Neural progenitor cell (in vitro differentiated cells): ENCODE results near the gene KAZN. TPM values are rescaled to one million over a fixed set of nuclear protein-coding genes. Genes with fewer than 3 reads are reported as not detected.
A peak's percentile ranks its signal among the peaks of the same experiment; 100 is the strongest.

ENCODE experiments used
- DNase-seq: peaks from one replicate; pipeline ENCODE4 v3.0.0-alpha.2; 2016; ENCODE audit warnings: low spot score
- H2AFZ ChIP-seq: fragments of 200-600 bp; sonication (generic); replicated peaks from 2 replicates; pipeline ENCODE4 v1.6.1; 2016; ENCODE audit warnings: antibody characterized with exemption
- H3F3A ChIP-seq: fragments of 200-600 bp; sonication (generic); 2 replicates; pipeline ENCODE4 v1.6.1; 2016; ENCODE audit warnings: antibody characterized with exemption, low read depth
- H3K27ac ChIP-seq: fragments of 200-600 bp; sonication (generic); 2 replicates; pipeline ENCODE4 v1.5.1; 2016; ENCODE audit warnings: mild to moderate bottlenecking
- H3K27me3 ChIP-seq: fragments of 200-600 bp; sonication (generic); 2 replicates; pipeline ENCODE4 v1.6.1; 2016; ENCODE audit warnings: mild to moderate bottlenecking, moderate library complexity
- H3K36me3 ChIP-seq: fragments of 200-600 bp; sonication (generic); 2 replicates; pipeline ENCODE4 v1.5.1; 2016
- H3K4me1 ChIP-seq: fragments of 200-600 bp; sonication (generic); 2 replicates; pipeline ENCODE4 v1.6.1; 2016; ENCODE audit warnings: mixed run types
- H3K4me2 ChIP-seq: fragments of 200-600 bp; sonication (generic); 2 replicates; pipeline ENCODE4 v1.6.1; 2016
- H3K4me3 ChIP-seq: fragments of 200-600 bp; sonication (generic); 2 replicates; pipeline ENCODE4 v1.5.1; 2016
- H3K79me2 ChIP-seq: fragments of 200-600 bp; sonication (generic); 2 replicates; pipeline ENCODE4 v1.6.1; 2016; ENCODE audit warnings: low read depth
- H3K9ac ChIP-seq: fragments of 200-600 bp; sonication (generic); 2 replicates; pipeline ENCODE4 v1.6.1; 2016
- H3K9me3 ChIP-seq: fragments of 200-600 bp; sonication (generic); 2 replicates; pipeline ENCODE4 v1.5.1; 2016; ENCODE audit warnings: low read depth
- H4K20me1 ChIP-seq: fragments of 200-600 bp; sonication (generic); 2 replicates; pipeline ENCODE4 v1.6.1; 2016; ENCODE audit warnings: low read depth
- H3K27ac Mint-ChIP-seq: 3 replicates; pipeline ENCODE4 v1.8.0; 2021; ENCODE audit warnings: mixed read lengths
- H3K27me3 Mint-ChIP-seq: 2 replicates; pipeline ENCODE4 v1.8.0; 2022; ENCODE audit warnings: low read depth, mild to moderate bottlenecking, inconsistent platforms, moderate library complexity, mixed read lengths; ENCODE audit not compliant: insufficient read depth
- H3K36me3 Mint-ChIP-seq: 3 replicates; pipeline ENCODE4 v1.8.0; 2021; ENCODE audit warnings: mixed read lengths
- H3K4me1 Mint-ChIP-seq: 3 replicates; pipeline ENCODE4 v1.8.0; 2021; ENCODE audit warnings: mixed read lengths
- H3K4me3 Mint-ChIP-seq: 3 replicates; pipeline ENCODE4 v1.8.0; 2021; ENCODE audit warnings: mild to moderate bottlenecking, moderate library complexity, mixed read lengths
- H3K9me3 Mint-ChIP-seq: 3 replicates; pipeline ENCODE4 v1.8.0; 2020; ENCODE audit warnings: mixed read lengths
- CTCF ChIP-seq: fragments of 200-600 bp; sonication (generic); IDR thresholded peaks from 2 replicates; pipeline ENCODE4 v1.5.1; 2017; ENCODE audit warnings: antibody characterized with exemption, mild to moderate bottlenecking
- EZH2 ChIP-seq: fragments of 200-600 bp; sonication (generic); IDR thresholded peaks from 2 replicates; pipeline ENCODE4 v1.6.1; 2017; ENCODE audit warnings: antibody characterized with exemption, mild to moderate bottlenecking, moderate library complexity
- EZH2phosphoT487 ChIP-seq: fragments of 200-600 bp; sonication (generic); IDR thresholded peaks from 2 replicates; pipeline ENCODE4 v1.6.1; 2017; ENCODE audit warnings: antibody characterized with exemption
- total RNA-seq: library from RNA; depleted of rRNA; stranded (reverse); fragments of >200 nt; gene quantifications from 2 replicates; pipeline ENCODE4 v1.2.3, GENCODE V29; 2015; ENCODE audit warnings: low replicate concordance

The KAZN gene
- total RNA-seq, 1 donor from 2014 or later: 6.1 TPM

DNA sequence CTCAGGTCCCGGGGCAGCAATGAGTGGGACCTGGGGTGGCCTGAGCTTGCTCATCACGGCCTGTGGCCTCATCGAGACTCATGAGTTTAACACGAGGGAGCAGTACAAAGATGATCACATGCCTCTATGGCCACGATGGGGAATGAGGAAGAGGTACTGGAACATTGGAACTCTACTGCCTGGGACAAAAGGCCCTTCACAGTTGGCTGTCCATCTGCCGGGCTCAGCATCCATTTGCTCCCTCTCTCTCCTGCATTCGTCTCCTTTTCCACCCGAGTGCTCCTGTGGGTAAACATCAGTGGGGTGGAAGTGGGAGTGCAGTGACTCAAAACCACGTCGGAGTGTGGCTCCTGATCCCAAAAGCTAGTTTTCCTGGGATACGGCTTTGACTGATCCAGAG, 124.9 kb downstream of the KAZN start:
- no peak overlapping the region for H3K9ac ChIP-seq
- peaks cover 10% of the 10 kb centered on the region for H3K27me3 Mint-ChIP-seq
- H3F3A ChIP-seq: peaks cover 32% of the 10 kb centered on the region

DNA sequence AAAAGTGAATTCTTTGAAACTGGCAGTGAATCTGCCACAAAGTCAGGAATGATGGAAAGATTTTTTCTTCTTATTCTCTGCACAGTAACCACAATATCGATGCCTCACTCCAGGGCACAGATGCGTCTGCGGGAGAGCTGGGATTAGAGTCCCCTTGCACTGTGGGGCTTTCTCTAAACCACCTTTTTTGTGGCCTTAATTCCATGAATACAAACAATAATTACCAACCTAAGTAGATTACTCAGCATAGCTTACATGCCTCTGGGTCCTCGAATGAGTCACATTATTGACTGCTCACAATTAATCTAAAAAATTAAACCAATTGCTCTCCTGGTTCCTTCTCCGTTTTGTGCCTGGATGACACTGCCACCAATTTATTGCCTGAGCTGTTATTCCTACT, 125.8 kb downstream of the KAZN start:
- no peaks in the 10 kb centered on the region for H3K27me3 ChIP-seq
- H3K79me2 ChIP-seq: peaks cover 6% of the 10 kb centered on the region
- H3K27ac ChIP-seq: peak overlapping the region; percentile 57
- no peaks in the 10 kb centered on the region for H4K20me1 ChIP-seq
- H3K4me1 Mint-ChIP-seq: peaks cover 34% of the 10 kb centered on the region
- H3K36me3 ChIP-seq: no peaks in the 10 kb centered on the region
- H3K36me3 Mint-ChIP-seq: peaks cover 10% of the 10 kb centered on the region
- peak overlapping the region; percentile 61 for H3K4me2 ChIP-seq
- peaks cover 47% of the 10 kb centered on the region for H3K4me1 ChIP-seq
- H3K4me3 Mint-ChIP-seq: no peak overlapping the region
- H3K27ac Mint-ChIP-seq: peak overlapping the region; percentile 5
- peaks cover 39% of the 10 kb centered on the region for H3F3A ChIP-seq
- no peaks in the 10 kb centered on the region for H3K9me3 ChIP-seq
- no peak for TF ChIP-seq EZH2phosphoT487
- TF ChIP-seq EZH2: no peak
- TF ChIP-seq CTCF: no peak
- peaks cover 4% of the 10 kb centered on the region for H3K9me3 Mint-ChIP-seq
- H3K27me3 Mint-ChIP-seq: peaks cover 10% of the 10 kb centered on the region
- no peak overlapping the region for H2AFZ ChIP-seq
- DNase-seq: peak; percentile 61
- no peak overlapping the region for H3K4me3 ChIP-seq
- H3K9ac ChIP-seq: no peak overlapping the region

More for the DNA sequence above, 124.9 kb downstream of the KAZN start:
- H3K9me3 ChIP-seq: no peaks in the 10 kb centered on the region
- TF ChIP-seq CTCF (no peak), EZH2phosphoT487 (no peak), EZH2 (no peak)
- H3K27ac Mint-ChIP-seq: peak overlapping the region; percentile 5
- H4K20me1 ChIP-seq: no peaks in the 10 kb centered on the region
- peaks cover 5% of the 10 kb centered on the region for H3K9me3 Mint-ChIP-seq
- DNase-seq: no peak
- no peak overlapping the region for H3K4me3 ChIP-seq
- no peak overlapping the region for H3K4me3 Mint-ChIP-seq
- no peak overlapping the region for H2AFZ ChIP-seq
- peak overlapping the region; percentile 61 for H3K4me2 ChIP-seq
- peaks cover 39% of the 10 kb centered on the region for H3K4me1 ChIP-seq
- H3K27me3 ChIP-seq: no peaks in the 10 kb centered on the region
- H3K36me3 ChIP-seq: no peaks in the 10 kb centered on the region
- H3K79me2 ChIP-seq: peaks cover 6% of the 10 kb centered on the region
- H3K4me1 Mint-ChIP-seq: peaks cover 27% of the 10 kb centered on the region
- no peak overlapping the region for H3K27ac ChIP-seq
- peaks cover 11% of the 10 kb centered on the region for H3K36me3 Mint-ChIP-seq

- H3K4me3 ChIP-seq: no peak overlapping the region
- H3F3A ChIP-seq: peaks cover 43% of the 10 kb centered on the region
- H3K9ac ChIP-seq: no peak overlapping the region
- peaks cover 8% of the 10 kb centered on the region for H3K36me3 Mint-ChIP-seq
- H3K9me3 ChIP-seq: no peaks in the 10 kb centered on the region
- TF ChIP-seq EZH2 (no peak), CTCF (no peak), EZH2phosphoT487 (no peak)
- no peak for DNase-seq
- peaks cover 2% of the 10 kb centered on the region for H3K9me3 Mint-ChIP-seq
- H3K27me3 Mint-ChIP-seq: peaks cover 8% of the 10 kb centered on the region
- peaks cover 37% of the 10 kb centered on the region for H3K4me1 Mint-ChIP-seq
- peaks cover 6% of the 10 kb centered on the region for H3K79me2 ChIP-seq
- H3K4me2 ChIP-seq: peak overlapping the region; percentile 61
- no peaks in the 10 kb centered on the region for H3K27me3 ChIP-seq
- peaks cover 51% of the 10 kb centered on the region for H3K4me1 ChIP-seq
- no peaks in the 10 kb centered on the region for H3K36me3 ChIP-seq
- no peaks in the 10 kb centered on the region for H4K20me1 ChIP-seq
- H3K4me3 Mint-ChIP-seq: no peak overlapping the region
- H3K27ac ChIP-seq: peak overlapping the region; percentile 57
- no peak overlapping the region for H2AFZ ChIP-seq
- H3K27ac Mint-ChIP-seq: no peak overlapping the region
These were observed 126.2 kb downstream of the KAZN start for GRCh38 chr1:14724678-14725077.
